ENCODE measurements around the gene FHL1. TPM values are rescaled to one million over a fixed set of nuclear protein-coding genes. Genes with fewer than 3 reads are reported as not detected.

Gene FHL1
- total and polyA plus RNA-seq, 2 of the 4 experiments (the other 2 are of a cell fraction) = 69.4 to 72.9 TPM

GRCh38 chrX:136154998-136155397 is 7.7 kb downstream of the FHL1 start:
- H2AK5ac ChIP-seq (ENCODE audit: low read depth, low read length) = no peak overlapping the region
- no peak overlapping the region for H3K14ac ChIP-seq (replicated peaks; ENCODE audit: low read depth, low read length)
- no peak overlapping the region for H3K18ac ChIP-seq (ENCODE audit: low read depth, low read length)
- TF ChIP-seq RAD21 (IDR thresholded peaks at IDR 0.05; ENCODE audit: low read length) (no peak), POLR2A (IDR thresholded peaks at IDR 0.05; ENCODE audit: low read depth, low read length) (no peak), BHLHE40 (IDR thresholded peaks at IDR 0.05; ENCODE audit: low read depth, low read length) (no peak), USF2 (IDR thresholded peaks at IDR 0.05; ENCODE audit: low read depth, low read length) (no peak), NFE2L2 (IDR thresholded peaks at IDR 0.05; ENCODE audit: low read depth, low read length) (no peak), SMC3 (IDR thresholded peaks at IDR 0.05; ENCODE audit: low read depth, low read length) (no peak), CEBPB (IDR thresholded peaks at IDR 0.05; ENCODE audit: low read depth, low read length) (no peak), RCOR1 (IDR thresholded peaks at IDR 0.05; ENCODE audit: insufficient replicate concordance, low read length) (no peak), CHD1 (IDR thresholded peaks at IDR 0.05; ENCODE audit: low read depth, low read length) (no peak), FOS (IDR thresholded peaks at IDR 0.05; ENCODE audit: low read depth, low read length) (no peak)
- TF ChIP-seq, protein P1, sequence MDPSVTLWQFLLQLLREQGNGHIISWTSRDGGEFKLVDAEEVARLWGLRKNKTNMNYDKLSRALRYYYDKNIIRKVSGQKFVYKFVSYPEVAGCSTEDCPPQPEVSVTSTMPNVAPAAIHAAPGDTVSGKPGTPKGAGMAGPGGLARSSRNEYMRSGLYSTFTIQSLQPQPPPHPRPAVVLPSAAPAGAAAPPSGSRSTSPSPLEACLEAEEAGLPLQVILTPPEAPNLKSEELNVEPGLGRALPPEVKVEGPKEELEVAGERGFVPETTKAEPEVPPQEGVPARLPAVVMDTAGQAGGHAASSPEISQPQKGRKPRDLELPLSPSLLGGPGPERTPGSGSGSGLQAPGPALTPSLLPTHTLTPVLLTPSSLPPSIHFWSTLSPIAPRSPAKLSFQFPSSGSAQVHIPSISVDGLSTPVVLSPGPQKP (IDR thresholded peaks at IDR 0.05; ENCODE audit: borderline replicate concordance, low read depth, low read length) = no peak
- H3K4ac ChIP-seq (ENCODE audit: low read depth, low read length) = no peak overlapping the region
- H2AFZ ChIP-seq (replicated peaks; ENCODE audit: low read length, poor library complexity) = no peak overlapping the region
- H4K8ac ChIP-seq (ENCODE audit: low read depth in 2 of 2, low read length in 2 of 2) = no peak overlapping the region
- H2BK20ac ChIP-seq (ENCODE audit: low read depth, low read length) = no peak overlapping the region
- ChIA-PET POLR2A (ENCODE audit: unreplicated experiment) (no interaction called here), CTCF (interaction anchor here (1.6 kb wide), 1 partner anchor 127 kb away, joined by 5 read pairs; no protein-coding TSS in a partner anchor)
- in situ Hi-C loops (cut with MboI; ENCODE audit: low sequenced_read_pairs) (no loop called here), dilution Hi-C loops (cut with HindIII; ENCODE audit: low sequenced_read_pairs, unreplicated experiment) (no loop called here), intact Hi-C loops (cut with micrococcal nuclease) (loop anchor here (10.0 kb wide), 1 partner anchor 540 kb away; no protein-coding TSS in a partner anchor)
- peaks cover 3% of the 10 kb centered on the region for H4K20me1 ChIP-seq (ENCODE audit: insufficient read depth, low read length)
- no peak overlapping the region for H3K4me2 ChIP-seq (ENCODE audit: low read depth, low read length)
- no peak overlapping the region for H3K23ac ChIP-seq (ENCODE audit: low read depth, low read length)
- H3K4me3 ChIP-seq (ENCODE audit: insufficient read depth, low read depth, low read length) = no peak overlapping the region
- no peaks in the 10 kb centered on the region for H3K9me3 ChIP-seq (ENCODE audit: control insufficient read depth, insufficient read depth, low read length)
- no peak overlapping the region for H3K27ac ChIP-seq (ENCODE audit: insufficient read depth, low read length)
- BruUV-seq (replicated peaks) = no TSS peak
- ATAC-seq (ENCODE audit: low read depth) (no peak), DNase-seq (no peak)
- no peaks in the 10 kb centered on the region; the same call in 1 of the 2 replicates for H3K9me1 ChIP-seq (ENCODE audit: insufficient read depth, low read length)
- peaks cover 9 to 18% of the 10 kb centered on the region in 2 experiments; a peak in 3 of 4 replicates for H3K79me1 ChIP-seq (ENCODE audit: low read depth in 1 of 2, low read length in 2 of 2)
- no peak overlapping the region for H4K5ac ChIP-seq (ENCODE audit: low read depth, low read length)
- no peaks in the 10 kb centered on the region for H3K27me3 ChIP-seq (ENCODE audit: control insufficient read depth, insufficient read depth, low read length)
- peaks cover 8% of the 10 kb centered on the region; the same call in 1 of the 2 replicates for H3K4me1 ChIP-seq (ENCODE audit: control insufficient read depth, insufficient read depth, low read length)
- 60% methylated on average over 1 of the region's 5 CpGs; no CpG with 5 or more reads in 1 of the 2 experiments for WGBS, 2 experiments (ENCODE audit: extremely low coverage in 2 of 2, insufficient read length in 1 of 2)
- no peak overlapping the region for H4K91ac ChIP-seq (ENCODE audit: insufficient read depth, low read depth, low read length)
- H2AK9ac ChIP-seq (replicated peaks; ENCODE audit: low read depth, low read length, poor library complexity) = no peak overlapping the region
- no peak overlapping the region for H2BK120ac ChIP-seq (ENCODE audit: low read depth, low read length)
- no peak overlapping the region for H2BK15ac ChIP-seq (ENCODE audit: low read depth, low read length)
- no peak overlapping the region for H2BK5ac ChIP-seq (ENCODE audit: low read depth, low read length, poor library complexity, severe bottlenecking)
- H3K56ac ChIP-seq (ENCODE audit: extremely low read depth, insufficient read depth, low read length) = no peak overlapping the region
- H3K9ac ChIP-seq (ENCODE audit: low read depth, low read length) = no peak overlapping the region
- H3K36me3 ChIP-seq (ENCODE audit: control insufficient read depth, insufficient read depth, low read length) = no peaks in the 10 kb centered on the region
